ENCODE data around the gene ZNF436. TPM values are rescaled to one million over a fixed set of nuclear protein-coding genes. Genes with fewer than 3 reads are reported as not detected.
A peak's percentile ranks its signal among the peaks of the same experiment; 100 is the strongest.

Gene ZNF436
- total and polyA plus RNA-seq, 7 experiments from 2014 or later = 2.9 to 11.7 (median 5.1) TPM

DNA sequence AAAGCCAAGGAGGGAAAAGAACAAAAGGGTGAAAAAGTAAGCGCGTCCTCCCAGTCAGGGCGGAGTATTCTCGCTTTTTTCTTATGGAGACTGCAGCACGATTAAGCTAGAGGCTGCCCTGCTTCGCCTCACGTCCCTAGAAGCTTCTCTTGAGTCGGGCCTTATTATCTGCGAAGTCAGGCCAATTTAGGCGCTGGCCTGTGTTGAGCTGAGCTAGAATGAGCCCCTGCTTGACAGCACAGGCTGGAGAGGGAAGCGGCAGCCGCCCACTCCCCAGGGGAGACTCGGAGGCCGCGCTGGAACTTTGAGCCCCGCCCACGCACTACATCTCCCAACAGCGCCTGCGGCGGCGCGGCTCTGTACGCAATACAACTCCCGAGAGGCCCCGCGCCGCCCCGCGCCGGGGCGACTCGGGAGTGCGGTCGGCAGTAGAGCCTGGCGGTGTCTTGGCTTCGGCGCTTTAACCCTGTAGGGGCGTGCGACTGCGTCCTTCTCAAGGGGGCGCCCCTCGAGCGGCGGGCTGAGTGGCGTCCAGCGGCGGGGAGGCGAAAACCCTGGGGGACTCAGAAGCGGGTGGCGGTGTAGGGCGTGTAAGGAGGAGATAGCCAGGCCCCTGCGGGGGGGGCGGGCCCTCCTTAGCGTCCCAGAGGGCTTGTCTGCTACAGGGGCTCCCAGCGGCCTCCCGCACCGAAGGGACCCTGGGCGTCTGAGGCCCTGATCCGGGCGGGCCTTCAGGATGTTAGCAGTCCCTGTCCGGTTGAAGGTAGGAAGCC, 888 bp downstream of the ZNF436 start:
- ATAC-seq (peak; percentile 87), DNase-seq (peak; percentile 75 to 88 (median 85))
- Histone ChIP-seq H3K27me3 (ENCODE audit: control insufficient read depth in 2 of 2, insufficient read depth in 2 of 2, low read length in 2 of 2) (no peaks in the 10 kb centered on the region), H3K4me1 (ENCODE audit: control insufficient read depth in 2 of 2, insufficient read depth in 2 of 2, low read length in 2 of 2) (peaks cover 6 to 8% of the 10 kb centered on the region in 2 donors), H3K27ac (ENCODE audit: low read depth, low read length) (peak overlapping the region; percentile 91), H3K36me3 (ENCODE audit: control insufficient read depth in 2 of 3, insufficient read depth in 3 of 3, low read length in 3 of 3) (peaks cover 0 to 10% (median 0%) of the 10 kb centered on the region in 3 experiments), H3K4me3 (ENCODE audit: low read length) (peak overlapping the region; percentile 100), H3K9me3 (ENCODE audit: control insufficient read depth in 2 of 3, low read length in 3 of 3) (peaks cover 0 to 1% (median 0%) of the 10 kb centered on the region in 3 experiments)
- intact Hi-C loops (cut with micrococcal nuclease) = loop anchor here (1.0 to 10.0 kb wide), 21 partner anchors 24 to 1586 kb away; partner anchors contain the start of genes ASAP3 (in 2 of the 2), E2F2 (in 2 of the 2), HNRNPR (in 2 of the 2) and KDM1A (in 2 of the 2)
- POLR2A ChIA-PET = interaction anchor here (0.6 to 3.8 kb wide), 11 partner anchors 18 to 591 kb away, joined by 3 to 62 read pairs (median 4); partner anchors contain the start of genes HNRNPR, PNRC2, RPL11 and TCEA3
- H3K27me3 Mint-ChIP-seq = no peaks in the 10 kb centered on the region
- peak overlapping the region; percentile 87 to 100 (median 97) for H3K4me3 Mint-ChIP-seq
- peaks cover 0 to 37% (median 12%) of the 10 kb centered on the region in 5 donors for H3K36me3 Mint-ChIP-seq
- CTCF ChIA-PET = interaction anchor here (1.2 kb wide), 1 partner anchor 25 kb away, joined by 3 read pairs; the partner anchor contains the start of gene HNRNPR
- H3K4me1 Mint-ChIP-seq = peaks cover 25 to 41% (median 36%) of the 10 kb centered on the region in 7 donors
- peaks cover 0 to 11% (median 0%) of the 10 kb centered on the region in 11 donors for H3K9me3 Mint-ChIP-seq
- H3K27ac Mint-ChIP-seq = peak overlapping the region; percentile 93 to 99 (median 97)

- Histone ChIP-seq H3K27me3 (ENCODE audit: control insufficient read depth in 2 of 2, insufficient read depth in 2 of 2, low read length in 2 of 2) (no peaks in the 10 kb centered on the region), H3K36me3 (ENCODE audit: control insufficient read depth in 2 of 3, insufficient read depth in 3 of 3, low read length in 3 of 3) (peaks cover under 1 to 18% (median under 1%) of the 10 kb centered on the region in 3 experiments), H3K9me3 (ENCODE audit: control insufficient read depth in 2 of 3, low read length in 3 of 3) (peaks cover 0 to 9% (median 0%) of the 10 kb centered on the region in 3 experiments), H3K4me3 (ENCODE audit: low read length) (peak overlapping the region; percentile 100), H3K4me1 (ENCODE audit: control insufficient read depth in 2 of 2, insufficient read depth in 2 of 2, low read length in 2 of 2) (peaks cover 6 to 8% of the 10 kb centered on the region in 2 donors), H3K27ac (ENCODE audit: low read depth, low read length) (peak overlapping the region; percentile 91)
- ATAC-seq = peak; percentile 95
- H3K27ac Mint-ChIP-seq = peak overlapping the region; percentile 93 to 99 (median 97)
- intact Hi-C loops (cut with micrococcal nuclease) = loop anchor here (1.0 to 10.0 kb wide), 20 partner anchors 24 to 1585 kb away; partner anchors contain the start of genes ASAP3 (in 2 of the 2), E2F2 (in 2 of the 2), HNRNPR (in 2 of the 2) and KDM1A (in 2 of the 2)
- H3K4me3 Mint-ChIP-seq = peak overlapping the region; percentile 87 to 100 (median 97)
- POLR2A ChIA-PET = interaction anchor here (0.6 to 3.8 kb wide), 11 partner anchors 9 to 592 kb away, joined by 3 to 62 read pairs (median 4); partner anchors contain the start of genes HNRNPR, PNRC2, RPL11 and TCEA3
- CTCF ChIA-PET = interaction anchor here (0.6 to 1.2 kb wide), 2 partner anchors 14 to 24 kb away, joined by 3 to 4 read pairs; partner anchors contain the start of gene HNRNPR
- peaks cover 25 to 41% (median 36%) of the 10 kb centered on the region in 7 donors for H3K4me1 Mint-ChIP-seq
- peak; percentile 84 to 98 (median 96) for DNase-seq
- no peaks in the 10 kb centered on the region for H3K27me3 Mint-ChIP-seq
- peaks cover 0 to 15% (median 4%) of the 10 kb centered on the region in 11 donors for H3K9me3 Mint-ChIP-seq
- H3K36me3 Mint-ChIP-seq = peaks cover 1 to 45% (median 16%) of the 10 kb centered on the region in 5 donors
Measured at GRCh38 chr1:23367791-23368561, 1.7 kb downstream of the ZNF436 start.

DNA sequence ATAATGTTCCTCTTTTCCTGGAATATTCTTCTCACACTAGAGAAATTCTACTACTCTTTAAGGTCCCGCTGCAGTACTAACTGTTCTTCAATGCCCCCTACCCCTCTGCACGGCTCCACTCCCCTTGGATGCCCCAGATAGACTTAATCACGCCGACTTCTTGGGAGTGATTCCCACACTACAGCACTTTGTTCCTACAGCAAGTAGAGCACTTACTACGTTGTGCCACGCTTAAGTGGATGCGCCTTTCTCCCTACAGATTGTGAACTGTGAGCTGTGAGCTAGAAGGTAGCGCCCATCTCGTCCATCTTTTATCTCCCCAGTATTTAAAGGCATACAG, 2.2 kb downstream of the ZNF436 start:
- Histone ChIP-seq H3K36me3 (ENCODE audit: control insufficient read depth in 2 of 3, insufficient read depth in 3 of 3, low read length in 3 of 3) (peaks cover 6 to 24% (median 6%) of the 10 kb centered on the region in 3 experiments), H3K9me3 (ENCODE audit: control insufficient read depth in 2 of 3, low read length in 3 of 3) (peaks cover 0 to 15% (median 3%) of the 10 kb centered on the region in 3 experiments), H3K27me3 (ENCODE audit: control insufficient read depth in 2 of 2, insufficient read depth in 2 of 2, low read length in 2 of 2) (no peaks in the 10 kb centered on the region), H3K27ac (ENCODE audit: low read depth, low read length) (peak overlapping the region; percentile 91), H3K4me1 (ENCODE audit: control insufficient read depth in 2 of 2, insufficient read depth in 2 of 2, low read length in 2 of 2) (peaks cover 6 to 8% of the 10 kb centered on the region in 2 donors), H3K4me3 (ENCODE audit: low read length) (peak overlapping the region; percentile 100)
- peak overlapping the region; percentile 93 to 99 (median 97) for H3K27ac Mint-ChIP-seq
- CTCF ChIA-PET = interaction anchor here (1.2 kb wide), 1 partner anchor 23 kb away, joined by 3 read pairs; the partner anchor contains the start of gene HNRNPR
- peaks cover 25 to 41% (median 36%) of the 10 kb centered on the region in 7 donors for H3K4me1 Mint-ChIP-seq
- H3K4me3 Mint-ChIP-seq = peak overlapping the region; percentile 87 to 100 (median 97)
- H3K27me3 Mint-ChIP-seq = no peaks in the 10 kb centered on the region
- intact Hi-C loops (cut with micrococcal nuclease) = loop anchor here in 1 of 2 donors (10.0 kb wide), 1 partner anchor 257 kb away; no protein-coding TSS in a partner anchor
- peaks cover 7 to 50% (median 22%) of the 10 kb centered on the region in 5 donors for H3K36me3 Mint-ChIP-seq
- POLR2A ChIA-PET = interaction anchor here (0.6 to 3.8 kb wide), 5 partner anchors 9 to 324 kb away, joined by 3 to 62 read pairs (median 4); partner anchors contain the start of genes HNRNPR and RPL11
- H3K9me3 Mint-ChIP-seq = peaks cover 0 to 19% (median 9%) of the 10 kb centered on the region in 11 donors
- peak in 2 of 9 donors; percentile 1 to 24 for DNase-seq
- ATAC-seq = no peak

DNA sequence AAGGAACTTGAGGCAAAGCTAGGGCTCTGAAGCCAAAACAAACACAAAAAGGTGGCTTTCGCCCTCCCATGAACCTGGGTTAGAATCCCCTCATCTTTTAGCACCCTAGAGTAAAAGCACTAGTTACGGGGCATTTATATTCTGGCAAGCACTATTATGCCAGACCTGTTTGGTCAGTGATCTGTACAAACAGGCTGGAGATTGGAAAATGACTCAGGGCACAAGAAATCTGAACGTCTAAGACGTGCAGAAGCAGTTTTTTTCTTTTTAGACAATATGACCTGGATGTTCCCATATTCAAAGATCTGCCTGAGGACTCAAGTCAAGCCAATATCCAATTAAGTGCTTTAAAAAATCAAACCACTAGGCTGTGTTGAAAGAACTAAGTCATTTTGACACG, 3.0 kb downstream of the ZNF436 start:
- POLR2A ChIA-PET = interaction anchor here (3.8 kb wide), 1 partner anchor 22 kb away, joined by 62 read pairs; the partner anchor contains the start of gene HNRNPR
- peak overlapping the region; percentile 13 to 100 (median 97) for H3K4me3 Mint-ChIP-seq
- peak overlapping the region in 4 of 9 donors; percentile 51 to 96 (median 94) for H3K27ac Mint-ChIP-seq
- H3K36me3 ChIP-seq (ENCODE audit: control insufficient read depth in 2 of 3, insufficient read depth in 3 of 3, low read length in 3 of 3) = peaks cover 6 to 31% (median 12%) of the 10 kb centered on the region in 3 experiments
- ATAC-seq = no peak
- H3K4me1 Mint-ChIP-seq = peaks cover 25 to 41% (median 35%) of the 10 kb centered on the region in 7 donors
- intact Hi-C loops (cut with micrococcal nuclease) = loop anchor here in 1 of 2 donors (10.0 kb wide), 1 partner anchor 258 kb away; no protein-coding TSS in a partner anchor
- H3K27ac ChIP-seq (ENCODE audit: low read depth, low read length) = no peak overlapping the region
- no peaks in the 10 kb centered on the region for H3K27me3 ChIP-seq (ENCODE audit: control insufficient read depth in 2 of 2, insufficient read depth in 2 of 2, low read length in 2 of 2)
- peaks cover 11 to 55% (median 30%) of the 10 kb centered on the region in 5 donors for H3K36me3 Mint-ChIP-seq
- CTCF ChIA-PET = no interaction called here
- DNase-seq = no peak
- peaks cover 8 to 23% (median 10%) of the 10 kb centered on the region in 3 experiments for H3K9me3 ChIP-seq (ENCODE audit: control insufficient read depth in 2 of 3, low read length in 3 of 3)
- H3K9me3 Mint-ChIP-seq = peaks cover 0 to 27% (median 17%) of the 10 kb centered on the region in 11 donors
- peaks cover 6 to 8% of the 10 kb centered on the region in 2 donors for H3K4me1 ChIP-seq (ENCODE audit: control insufficient read depth in 2 of 2, insufficient read depth in 2 of 2, low read length in 2 of 2)
- H3K27me3 Mint-ChIP-seq = no peaks in the 10 kb centered on the region
- no peak overlapping the region for H3K4me3 ChIP-seq (ENCODE audit: low read length)

DNA sequence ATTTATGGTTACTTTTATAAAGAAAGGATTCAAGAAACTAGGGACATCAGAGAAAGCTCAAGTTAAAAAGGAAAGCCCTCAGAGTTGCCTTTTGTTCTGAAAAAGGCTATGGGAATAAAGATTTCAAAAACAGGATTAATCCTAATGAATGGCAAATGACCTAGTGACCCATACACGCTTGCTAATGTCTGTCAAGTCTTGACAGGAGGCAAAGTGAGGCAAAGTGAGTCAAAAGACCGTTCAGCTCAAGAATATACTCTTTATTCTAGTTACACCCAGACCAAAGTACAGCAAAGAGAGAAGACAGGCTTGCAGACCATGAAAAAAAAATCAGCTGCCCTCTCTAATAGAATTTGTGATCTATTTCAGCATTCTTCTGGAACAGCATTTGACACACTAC, 3.5 kb downstream of the ZNF436 start:
- ChIA-PET CTCF (interaction anchor here (0.6 kb wide), 1 partner anchor 552 kb away, joined by 4 read pairs; no protein-coding TSS in a partner anchor), POLR2A (interaction anchor here (3.8 kb wide), 1 partner anchor 21 kb away, joined by 62 read pairs; the partner anchor contains the start of gene HNRNPR)
- Mint-ChIP-seq H3K27me3 (no peaks in the 10 kb centered on the region), H3K36me3 (peaks cover 13 to 60% (median 35%) of the 10 kb centered on the region in 5 donors), H3K27ac (peak overlapping the region in 2 of 9 donors; percentile 8 to 51), H3K9me3 (peaks cover 0 to 31% (median 21%) of the 10 kb centered on the region in 11 donors), H3K4me1 (peaks cover 25 to 41% (median 35%) of the 10 kb centered on the region in 7 donors), H3K4me3 (peak overlapping the region in 9 of 10 donors; percentile 8 to 99 (median 95))
- H3K27me3 ChIP-seq (ENCODE audit: control insufficient read depth in 2 of 2, insufficient read depth in 2 of 2, low read length in 2 of 2) = no peaks in the 10 kb centered on the region
- intact Hi-C loops (cut with micrococcal nuclease) = loop anchor here in 1 of 2 donors (10.0 kb wide), 1 partner anchor 259 kb away; no protein-coding TSS in a partner anchor
- DNase-seq (no peak), ATAC-seq (no peak)
- H3K4me3 ChIP-seq (ENCODE audit: low read length) = no peak overlapping the region
- H3K36me3 ChIP-seq (ENCODE audit: control insufficient read depth in 2 of 3, insufficient read depth in 3 of 3, low read length in 3 of 3) = peaks cover 6 to 31% (median 12%) of the 10 kb centered on the region in 3 experiments
- H3K9me3 ChIP-seq (ENCODE audit: control insufficient read depth in 2 of 3, low read length in 3 of 3) = peaks cover 10 to 27% (median 12%) of the 10 kb centered on the region in 3 experiments
- H3K27ac ChIP-seq (ENCODE audit: low read depth, low read length) = no peak overlapping the region
- H3K4me1 ChIP-seq (ENCODE audit: control insufficient read depth in 2 of 2, insufficient read depth in 2 of 2, low read length in 2 of 2) = peaks cover 6 to 8% of the 10 kb centered on the region in 2 donors
